GM18861 (cell line): ENCODE results near the gene CAMTA1.

Experiments used
- ATAC-seq: cut with Tn5 transposase; IDR thresholded peaks from one replicate; pipeline ENCODE4 v1.9.1; 2021; ENCODE audit not compliant: unreplicated experiment

Gene CAMTA1

GRCh38 chr1:7632681-7633080, 847.4 kb downstream of the CAMTA1 start:
- ATAC-seq = no peak

GRCh38 chr1:7633506-7634245, 848.4 kb downstream of the CAMTA1 start:
- no peak for ATAC-seq

GRCh38 chr1:7634546-7635240, 849.4 kb downstream of the CAMTA1 start:
- ATAC-seq = no peak

- no peak for ATAC-seq
Observed at GRCh38 chr1:7636795-7637526, 851.7 kb downstream of the CAMTA1 start.

GRCh38 chr1:7638078-7638477, 852.8 kb downstream of the CAMTA1 start:
- no peak for ATAC-seq

GRCh38 chr1:7639435-7640131, 854.3 kb downstream of the CAMTA1 start:
- ATAC-seq = no peak

GRCh38 chr1:7640350-7640749, 855.1 kb downstream of the CAMTA1 start:
- ATAC-seq = no peak

- ATAC-seq = no peak
Observed at GRCh38 chr1:7640920-7641585, 855.8 kb downstream of the CAMTA1 start.

- no peak for ATAC-seq
Observed at GRCh38 chr1:7641587-7642417, 856.5 kb downstream of the CAMTA1 start.

- ATAC-seq = no peak
Observed at GRCh38 chr1:7642418-7642704, 857.1 kb downstream of the CAMTA1 start.

- ATAC-seq = no peak
Observed at GRCh38 chr1:7642781-7643529, 857.7 kb downstream of the CAMTA1 start.

- ATAC-seq = no peak
Observed at GRCh38 chr1:7643530-7643929, 858.3 kb downstream of the CAMTA1 start.

- no peak for ATAC-seq
Observed at GRCh38 chr1:7644086-7644485, 858.8 kb downstream of the CAMTA1 start.

- no peak for ATAC-seq
Observed at GRCh38 chr1:7644961-7645750, 859.9 kb downstream of the CAMTA1 start.

GRCh38 chr1:7645751-7646048, 860.4 kb downstream of the CAMTA1 start:
- no peak for ATAC-seq

GRCh38 chr1:7646164-7646563, 860.9 kb downstream of the CAMTA1 start:
- ATAC-seq = no peak

GRCh38 chr1:7646981-7647901, 862.0 kb downstream of the CAMTA1 start:
- ATAC-seq = no peak
